K562 (cell line): Measurements from ENCODE around the gene C3orf70. TPM values are rescaled to one million over a fixed set of nuclear protein-coding genes. Genes with fewer than 3 reads are reported as not detected.
A peak's percentile ranks its signal among the peaks of the same experiment; 100 is the strongest.

Source experiments
- CBFA2T2 ChIP-seq: fragments of 450-650 bp; conservative IDR thresholded peaks from 2 replicates; pipeline ENCODE4 v1.6.1; 2017; ENCODE audit warnings: mild to moderate bottlenecking
- CREB3L1 ChIP-seq: fragments of 450-650 bp; IDR thresholded peaks from 2 replicates; pipeline ENCODE4 v1.6.1; 2014; ENCODE audit warnings: low read depth, mild to moderate bottlenecking, moderate library complexity, borderline replicate concordance
- DIDO1 ChIP-seq: fragments of 450-650 bp; IDR thresholded peaks from 2 replicates; pipeline ENCODE4 v1.6.1; 2016; ENCODE audit warnings: low read depth, missing biosample characterization, missing genetic modification characterization
- E2F4 ChIP-seq: sonication (generic); formaldehyde crosslinking; IDR thresholded peaks from 2 replicates; pipeline ENCODE4 v1.8.0; 2022; ENCODE audit warnings: mild to moderate bottlenecking, low read depth, missing genetic modification reagents
- FOXA3 ChIP-seq, 2 experiments: fragments of 450-650 bp in 1 of 2; sonication (generic) in 1 of 2; formaldehyde crosslinking; IDR thresholded peaks in 1 of 2; conservative IDR thresholded peaks in 1 of 2; 2 replicates each; pipeline versions ENCODE4 v1.4.0 to v1.8.0; 2020 to 2022; ENCODE audit warnings: mild to moderate bottlenecking in 2 of 2, missing genetic modification reagents in 1 of 2
- HDGF ChIP-seq: fragments of 450-650 bp; IDR thresholded peaks from 2 replicates; pipeline ENCODE4 v1.6.1; 2016
- MAZ ChIP-seq, 2 experiments: fragments of 450-650 bp in 1 of 2; sonication (generic) in 1 of 2; formaldehyde crosslinking; IDR thresholded peaks in 1 of 2; conservative IDR thresholded peaks in 1 of 2; 2 replicates each; pipeline versions ENCODE4 v1.4.0 to v1.5.0; 2020; ENCODE audit warnings: mild to moderate bottlenecking in 1 of 2, missing genetic modification reagents in 1 of 2
- NFRKB ChIP-seq: fragments of 450-650 bp; IDR thresholded peaks from 2 replicates; pipeline ENCODE4 v1.6.1; 2016; ENCODE audit warnings: low read depth
- PURB ChIP-seq: sonication (generic); formaldehyde crosslinking; IDR thresholded peaks from 2 replicates; pipeline ENCODE4 v1.9.0; 2021; ENCODE audit warnings: low read depth, mild to moderate bottlenecking, missing genetic modification reagents
- RBFOX2 ChIP-seq: fragments of 200-400 bp; formaldehyde crosslinking; IDR thresholded peaks from 2 replicates; pipeline ENCODE4 v1.6.1; 2017; ENCODE audit warnings: low read depth, mild to moderate bottlenecking, low read length, moderate library complexity
- ZNF184 ChIP-seq: sonication (generic); formaldehyde crosslinking; IDR thresholded peaks from 2 replicates; pipeline ENCODE4 v1.5.0; 2020; ENCODE audit warnings: missing genetic modification reagents
- ZNF316 ChIP-seq: fragments of 450-650 bp; IDR thresholded peaks from 2 replicates; pipeline ENCODE4 v1.6.1; 2016
- ZNF449 ChIP-seq: fragments of 250-450 bp; sonication (Bioruptor Pico); IDR thresholded peaks from 2 replicates; pipeline ENCODE4 v1.8.0; 2022; ENCODE audit warnings: moderate library complexity, mild to moderate bottlenecking, inconsistent platforms
- ZNF639 ChIP-seq, 2 experiments: fragments of 200-800 bp in 1 of 2; sonication (Bioruptor generic) in 1 of 2; sonication (generic) in 1 of 2; formaldehyde crosslinking in 1 of 2; IDR thresholded peaks in 1 of 2; conservative IDR thresholded peaks in 1 of 2; 2 replicates each; pipeline versions ENCODE4 v1.5.0 to v1.6.1; 2016 to 2020; ENCODE audit warnings: missing compliant biosample characterization in 1 of 2, missing genetic modification characterization in 1 of 2, missing genetic modification reagents in 1 of 2
- polyA plus RNA-seq, 8 experiments: library from polyadenylated mRNA; depleted of rRNA in 4 of 8; stranded (reverse) in 5 of 8; unstranded in 3 of 8; fragments of >200 nt; fragmentation: Nextera tagmentation in 2 of 8; fragmentation: Illumina TruSeq in 1 of 8; extraction: Ambion mirVana in 2 of 8; extraction: Trizol in 1 of 8; gene quantifications; 2 replicates each; pipeline versions ENCODE4 v1.2.1 to v1.2.3, GENCODE V29; 2011 to 2014; ENCODE audit warnings: inconsistent platforms in 1 of 8, missing spikeins in 1 of 8
- total RNA-seq, 7 experiments: library from RNA; depleted of rRNA in 6 of 7; stranded (reverse); fragments of >200 nt in 6 of 7; fragmentation: Illumina TruSeq in 2 of 7; extraction: Trizol in 2 of 7; gene quantifications; 2 replicates each; pipeline versions ENCODE4 v1.2.1 to v1.2.3, GENCODE V29; 2011 to 2021; ENCODE audit warnings: low replicate concordance in 1 of 7

Gene C3orf70
- total and polyA plus RNA-seq, 9 of the 15 experiments (the other 6 are each of a cell fraction or from before 2014, with no cell fraction given) = 0.01 to 0.04 (median 0.03) TPM; not detected in 6

GRCh38 chr3:185175370-185175987, 22.6 kb upstream of the C3orf70 start (continued):
- peak in 1 of 2 experiments; percentile 60; a peak in 1 of 4 replicates for TF ChIP-seq ZNF639 (CRISPR knock-in tag; conservative IDR thresholded peaks at IDR 0.05 in 1 of 2, IDR thresholded peaks at IDR 0.05 in 1 of 2)
- peak; percentile 44 for TF ChIP-seq ZNF316
- TF ChIP-seq CBFA2T2 = no peak; the same call in 1 of the 2 replicates
- no peak for TF ChIP-seq CREB3L1
- TF ChIP-seq DIDO1 (tag) = no peak
- TF ChIP-seq ZNF184 (CRISPR knock-in tag) = no peak
- peak; percentile 73 for TF ChIP-seq RBFOX2
- 0 out of 2 replicates have a peak, but pooled peaks have one; percentile 60 for TF ChIP-seq HDGF
- TF ChIP-seq PURB = no peak
- no peak for TF ChIP-seq E2F4 (CRISPR knock-in tag)
- no peak for TF ChIP-seq ZNF449 (CRISPR knock-in tag)
- TF ChIP-seq MAZ (CRISPR knock-in tag; conservative IDR thresholded peaks at IDR 0.05 in 1 of 2, IDR thresholded peaks at IDR 0.05 in 1 of 2) = peak; percentile 42 to 62; a peak in 3 of 4 replicates
- TF ChIP-seq FOXA3 (CRISPR knock-in tag; conservative IDR thresholded peaks at IDR 0.05 in 1 of 2, IDR thresholded peaks at IDR 0.05 in 1 of 2) = peak in 1 of 2 experiments; percentile 51; a peak in 2 of 4 replicates
- peak; percentile 75; the same call in 1 of the 2 replicates for TF ChIP-seq NFRKB
